Measurements from ENCODE around the gene STX2.

DNA sequence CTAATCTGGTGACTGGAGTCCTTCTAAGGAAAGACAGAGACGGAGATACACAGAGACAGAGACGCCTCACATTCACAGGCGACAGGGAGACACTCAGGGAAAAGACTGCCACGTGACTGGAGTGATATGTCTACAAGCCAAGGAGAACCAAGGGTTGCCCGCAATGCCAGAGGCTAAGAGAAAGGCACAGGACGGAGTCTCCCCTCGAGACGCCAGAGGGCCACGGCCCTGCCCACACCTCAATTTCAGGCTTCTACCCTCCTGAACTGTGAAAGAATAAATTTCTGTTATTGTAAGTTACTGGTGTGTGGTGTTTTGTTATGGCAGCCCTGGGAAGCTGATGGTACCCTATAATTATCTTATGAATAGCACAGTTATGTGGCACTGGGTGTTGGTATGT is 21.3 kb upstream of the STX2 start:
- TF ChIP-seq CTCF (IDR thresholded peaks at IDR 0.05 in 4 of 5, conservative IDR thresholded peaks at IDR 0.05 in 1 of 5) (no peak), POLR2A (IDR thresholded peaks at IDR 0.05) (no peak)

Data from gastrocnemius medialis (tissue), 4 donors.